MM.1S (cell line): ENCODE measurements around the gene FBLN2.

Experiments
- CTCF ChIP-seq: fragments of 300-600 bp; sonication (generic); IDR thresholded peaks from 2 replicates; pipeline ENCODE4 v1.5.1; 2016; ENCODE audit warnings: antibody characterized with exemption, low read length, mixed read lengths
- EZH2 ChIP-seq: fragments of 300-600 bp; sonication (generic); optimal IDR thresholded peaks from 2 replicates; pipeline ENCODE3; 2017; ENCODE audit warnings: low read depth, mild to moderate bottlenecking, antibody characterized with exemption, low read length, mixed read lengths
- EZH2phosphoT487 ChIP-seq: fragments of 300-600 bp; sonication (generic); IDR thresholded peaks from 2 replicates; pipeline ENCODE4 v1.6.1; 2018; ENCODE audit warnings: antibody characterized with exemption, low read length

- TF ChIP-seq CTCF (no peak), EZH2 (no peak), EZH2phosphoT487 (no peak)
These were observed 898 bp downstream of the FBLN2 start for GRCh38 chr3:13549623-13550422.
